AG09319 (cell line): ENCODE data around the gene IMP3.
A peak's percentile ranks its signal among the peaks of the same experiment; 100 is the strongest.
"Not testable (repeated sequence)": the region's sequence is repeated elsewhere in the genome, so short reads cannot be mapped to it uniquely, and the experiment has no call there.

Source experiments
- DNase-seq: peaks from one replicate; pipeline ENCODE4 v3.0.0-alpha.2; 2010; ENCODE audit warnings: low read depth; ENCODE audit errors: extremely low read depth
- TF ChIP-seq, protein P1 (sequence below): IDR thresholded peaks from 2 replicates; pipeline ENCODE4 v1.5.1; 2011; ENCODE audit warnings: low read depth, mild to moderate bottlenecking, inconsistent platforms, low read length, moderate library complexity

Gene IMP3

DNA sequence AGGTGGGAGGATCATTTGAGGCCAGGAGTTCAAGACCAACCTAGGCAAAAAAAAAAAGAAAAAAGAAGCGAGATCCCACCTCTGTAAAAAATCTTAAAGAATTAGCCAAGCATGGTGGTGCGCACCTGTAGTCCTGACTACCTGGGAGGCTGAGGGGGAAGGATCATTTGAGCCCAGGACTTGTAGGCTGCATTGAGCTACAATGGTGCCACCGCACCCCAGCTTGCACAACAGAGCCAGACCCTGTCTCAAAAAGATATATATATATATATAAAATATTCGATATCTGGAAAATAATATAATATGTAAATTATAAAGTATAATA lies 1.1 kb upstream of the IMP3 start:
- DNase-seq = no peak
- TF ChIP-seq, protein P1, sequence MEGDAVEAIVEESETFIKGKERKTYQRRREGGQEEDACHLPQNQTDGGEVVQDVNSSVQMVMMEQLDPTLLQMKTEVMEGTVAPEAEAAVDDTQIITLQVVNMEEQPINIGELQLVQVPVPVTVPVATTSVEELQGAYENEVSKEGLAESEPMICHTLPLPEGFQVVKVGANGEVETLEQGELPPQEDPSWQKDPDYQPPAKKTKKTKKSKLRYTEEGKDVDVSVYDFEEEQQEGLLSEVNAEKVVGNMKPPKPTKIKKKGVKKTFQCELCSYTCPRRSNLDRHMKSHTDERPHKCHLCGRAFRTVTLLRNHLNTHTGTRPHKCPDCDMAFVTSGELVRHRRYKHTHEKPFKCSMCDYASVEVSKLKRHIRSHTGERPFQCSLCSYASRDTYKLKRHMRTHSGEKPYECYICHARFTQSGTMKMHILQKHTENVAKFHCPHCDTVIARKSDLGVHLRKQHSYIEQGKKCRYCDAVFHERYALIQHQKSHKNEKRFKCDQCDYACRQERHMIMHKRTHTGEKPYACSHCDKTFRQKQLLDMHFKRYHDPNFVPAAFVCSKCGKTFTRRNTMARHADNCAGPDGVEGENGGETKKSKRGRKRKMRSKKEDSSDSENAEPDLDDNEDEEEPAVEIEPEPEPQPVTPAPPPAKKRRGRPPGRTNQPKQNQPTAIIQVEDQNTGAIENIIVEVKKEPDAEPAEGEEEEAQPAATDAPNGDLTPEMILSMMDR = no peak

DNA sequence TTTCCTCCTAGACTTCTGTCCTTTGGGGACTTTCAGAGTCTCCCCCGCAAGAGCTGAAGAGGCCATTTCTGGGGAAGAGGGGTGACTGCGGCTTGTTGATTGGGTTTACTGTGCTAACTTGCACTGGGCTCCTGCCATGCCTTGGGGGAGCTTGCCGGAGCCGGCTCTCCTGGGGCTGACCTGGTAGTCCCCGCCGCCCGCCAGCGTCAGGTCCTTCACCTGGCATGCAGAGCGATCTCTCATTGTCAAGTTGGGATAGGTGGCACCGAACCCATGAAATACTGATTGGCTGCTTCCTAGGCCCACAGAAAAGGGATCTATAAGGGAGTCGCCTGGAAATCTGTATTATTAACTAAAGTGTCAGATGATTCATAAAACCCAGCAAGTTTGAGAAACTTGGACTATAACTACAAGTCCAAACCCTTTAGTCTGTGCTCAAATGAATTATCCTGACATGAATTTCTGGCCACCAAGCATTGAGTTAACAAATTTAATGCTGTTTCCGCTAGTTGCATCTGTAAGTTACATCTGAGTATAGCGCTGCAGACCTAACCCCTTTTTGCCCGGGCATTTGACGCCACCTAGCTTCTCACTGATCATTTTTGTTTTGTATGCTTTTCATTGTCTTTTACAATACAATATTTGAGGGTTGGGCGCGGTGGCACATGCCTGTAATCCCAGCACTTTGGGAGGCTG lies 607 bp upstream of the IMP3 start:
- TF ChIP-seq, protein P1 = peak; percentile 13
- DNase-seq = no peak

DNA sequence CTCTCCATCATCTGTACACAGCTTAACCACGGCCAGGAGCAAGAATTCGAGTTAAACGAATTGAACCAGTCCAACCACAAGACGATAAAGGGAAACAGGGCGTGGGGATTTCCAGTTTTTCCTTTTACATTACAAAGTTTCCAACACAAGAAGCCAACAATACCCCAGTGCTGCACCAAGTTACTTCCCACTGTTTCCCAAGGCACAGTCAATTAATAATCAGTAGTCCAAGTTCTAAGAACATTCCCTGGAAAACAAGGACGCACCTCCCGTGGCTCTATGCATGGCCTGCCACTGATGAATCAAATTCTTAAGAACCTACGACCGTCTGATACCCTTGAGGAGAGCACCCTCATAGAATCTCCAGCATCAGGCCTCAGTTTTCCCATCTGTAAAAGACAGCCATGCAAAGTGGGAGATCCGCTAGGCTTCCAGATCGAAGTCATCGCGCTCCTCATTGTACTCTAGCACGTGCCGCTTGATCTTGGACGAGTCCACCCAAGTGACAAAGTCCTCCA lies 774 bp downstream of the IMP3 start:
- DNase-seq = no peak
- TF ChIP-seq, protein P1 = no peak

DNA sequence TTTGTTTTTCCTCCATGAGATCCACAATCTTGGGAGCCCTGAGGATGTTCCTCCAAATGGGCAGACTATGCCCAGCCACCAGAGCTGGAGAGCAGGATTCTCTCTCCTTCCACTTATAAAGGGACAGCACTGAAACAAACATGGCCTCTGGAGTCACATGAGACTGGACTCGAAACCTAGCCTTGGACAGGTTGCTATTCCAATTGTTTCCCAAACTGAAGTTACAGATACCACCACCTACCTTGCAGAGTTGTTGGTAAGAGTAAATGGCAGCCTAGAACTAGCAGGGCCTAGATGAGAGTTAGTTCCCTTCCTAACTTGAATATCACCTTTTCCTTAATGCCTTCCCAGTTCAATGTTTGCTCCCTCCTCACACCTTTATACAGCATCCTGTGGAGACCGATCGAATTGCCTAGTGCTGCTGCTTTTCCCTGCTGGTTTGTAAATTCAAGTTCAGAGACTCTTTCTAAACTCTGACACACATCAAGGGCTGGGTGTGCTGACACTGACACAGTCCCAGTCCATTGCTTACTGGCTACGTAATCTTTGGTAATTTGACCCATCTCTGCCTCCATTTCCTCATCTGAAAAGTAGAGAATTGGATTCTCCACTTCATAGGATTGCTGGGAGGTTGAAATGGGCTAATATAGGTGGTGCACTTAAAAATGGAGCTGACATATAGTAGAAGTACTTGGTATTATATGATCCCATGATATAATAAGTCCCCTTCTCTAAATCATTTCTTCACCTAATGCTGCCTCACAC lies 2.6 kb downstream of the IMP3 start:
- no peak for DNase-seq
- TF ChIP-seq, protein P1 = no peak

DNA sequence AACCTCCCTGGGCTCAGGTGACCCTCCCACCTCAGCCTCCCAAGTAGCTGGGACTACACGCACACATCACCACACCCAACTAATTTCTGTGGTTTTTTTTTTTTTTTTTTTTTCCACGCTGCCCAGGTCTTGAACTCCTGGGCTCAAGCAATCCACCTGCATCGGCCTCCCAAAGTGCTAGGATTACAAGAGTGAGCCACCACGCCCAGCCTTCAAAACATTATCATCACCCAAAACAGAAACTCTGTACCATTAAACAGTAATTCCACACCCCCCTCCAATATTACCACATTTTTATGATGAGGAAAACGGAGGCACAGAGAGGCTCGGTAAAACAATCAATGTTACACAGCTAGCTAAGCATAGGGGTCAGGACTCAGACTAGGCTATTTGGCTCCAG lies 4.0 kb downstream of the IMP3 start:
- DNase-seq = no peak
- TF ChIP-seq, protein P1 = no peak

DNA sequence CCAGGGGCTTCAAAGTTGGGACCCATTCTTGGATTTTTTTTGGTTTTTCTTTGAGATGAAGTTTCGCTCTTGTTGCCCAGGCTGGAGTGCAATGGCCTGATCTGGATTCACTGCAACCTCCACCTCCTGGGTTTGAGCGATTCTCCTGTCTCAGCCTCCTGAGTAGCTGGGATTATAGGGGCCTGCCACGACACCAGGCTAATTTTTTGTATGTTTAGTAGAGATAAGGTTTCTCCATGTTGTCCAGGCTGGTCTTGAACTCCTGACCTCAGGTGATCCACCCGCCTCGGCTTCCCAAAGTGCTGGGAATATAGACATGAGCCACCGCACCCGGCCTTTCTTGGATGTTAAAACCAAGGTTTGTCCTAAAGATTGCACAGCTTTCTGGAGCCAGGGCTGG lies 6.1 kb downstream of the IMP3 start:
- not testable (repeated sequence) for DNase-seq

DNA sequence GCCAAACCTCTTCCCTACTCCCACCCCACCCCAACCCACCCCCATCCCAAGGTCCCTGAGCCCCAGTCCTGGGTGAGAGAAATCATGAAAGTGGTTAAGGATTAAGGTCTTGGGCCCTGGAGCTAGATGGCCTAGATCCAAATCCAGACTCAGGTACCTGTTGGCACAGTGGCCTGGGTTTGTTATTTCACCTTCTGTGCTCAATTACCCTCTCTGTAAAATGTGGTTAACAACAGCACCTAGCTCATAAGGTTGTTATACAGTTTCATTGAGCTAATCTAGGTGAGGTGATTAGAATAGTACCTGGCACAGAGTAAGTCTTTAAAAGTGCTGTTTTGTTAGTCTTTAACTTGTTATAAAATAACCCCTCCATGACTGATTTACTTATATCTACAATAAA lies 8.1 kb downstream of the IMP3 start:
- DNase-seq = no peak
- TF ChIP-seq, protein P1 = no peak
